CD4-positive, alpha-beta T cell treated with Interleukin-4 for 4 hours (primary cell): ENCODE measurements around the gene HIPK2.

Source experiments
- DNase-seq: peaks from one replicate; pipeline ENCODE4 v3.0.0-alpha.2; 2020

HIPK2 gene

DNA sequence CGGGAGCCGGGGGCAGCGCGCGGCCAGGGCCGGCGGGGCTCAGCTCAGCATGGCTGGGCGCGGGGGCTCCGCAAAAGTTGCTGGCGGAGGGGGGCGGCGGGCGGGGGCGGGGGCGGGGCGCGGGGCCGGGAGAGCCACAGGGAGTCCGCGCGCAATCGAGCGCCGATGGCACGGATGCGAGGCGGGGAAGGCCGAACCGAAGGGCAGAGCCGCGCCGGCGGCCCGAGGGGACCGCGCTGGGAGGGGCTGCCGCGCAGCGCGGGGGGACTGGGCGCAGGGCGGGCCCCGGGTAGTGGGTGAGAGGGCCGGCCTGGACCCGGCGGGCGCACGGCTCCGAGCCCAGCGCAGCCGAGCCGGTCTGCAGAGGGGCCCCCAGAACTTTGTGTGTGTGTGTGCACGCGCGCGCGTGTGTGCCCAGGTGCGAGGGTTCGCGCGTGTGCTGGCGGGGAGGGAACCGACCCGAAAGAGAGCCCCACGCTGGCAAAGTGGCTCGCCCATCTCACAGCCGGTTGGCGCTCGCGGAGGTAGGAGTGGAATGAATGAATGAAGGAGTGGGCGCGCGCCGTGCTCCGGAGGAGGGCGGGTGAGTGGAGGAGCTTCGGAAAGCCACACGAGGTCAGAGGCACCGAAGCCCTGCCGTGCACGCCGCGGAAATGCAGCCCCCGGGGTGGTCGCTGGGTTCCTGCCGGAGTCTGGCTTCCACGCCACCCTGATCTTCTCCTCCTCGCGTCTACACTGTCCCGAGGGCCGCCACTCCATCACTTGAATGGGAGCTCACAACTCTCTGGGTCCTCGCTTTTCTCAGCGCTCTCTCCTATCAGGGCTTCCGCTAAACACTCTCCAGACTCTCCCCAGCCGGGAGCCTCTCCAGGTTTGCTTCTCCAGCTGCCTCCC is at the start of gene HIPK2:
Gene HIPK2 (minus strand): TSS at position 51 of the 894 bp plus-strand sequence. CDS start 375 bp downstream, outside the sequence.
- peak; percentile 65 for DNase-seq

- no peak for DNase-seq
These were observed 49.2 kb upstream of the HIPK2 start for GRCh38 chr7:139827042-139827441.

- DNase-seq = no peak
These were observed 48.0 kb upstream of the HIPK2 start for GRCh38 chr7:139825666-139826290.

- no peak for DNase-seq
These were observed 46.2 kb upstream of the HIPK2 start for GRCh38 chr7:139823959-139824521.

DNA sequence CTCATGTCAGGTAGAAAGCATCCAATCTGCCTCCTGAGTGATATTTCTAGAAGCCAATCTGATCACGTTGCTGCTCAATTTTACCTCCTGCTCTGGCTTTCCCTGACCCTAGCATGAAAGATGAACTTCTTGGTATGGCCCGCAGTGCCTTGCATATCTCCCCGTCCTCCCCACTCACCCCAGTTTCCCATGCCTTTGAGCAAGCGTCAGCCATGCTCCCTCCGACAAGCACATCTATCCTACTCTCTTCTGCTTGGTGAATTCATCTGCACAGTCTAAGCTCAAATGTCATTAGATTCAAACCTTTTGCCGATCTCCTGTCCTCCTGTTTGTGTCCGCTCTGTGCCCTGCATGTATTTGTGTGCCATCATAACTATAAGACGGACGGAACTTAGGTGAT is 45.1 kb upstream of the HIPK2 start:
- DNase-seq = no peak

DNA sequence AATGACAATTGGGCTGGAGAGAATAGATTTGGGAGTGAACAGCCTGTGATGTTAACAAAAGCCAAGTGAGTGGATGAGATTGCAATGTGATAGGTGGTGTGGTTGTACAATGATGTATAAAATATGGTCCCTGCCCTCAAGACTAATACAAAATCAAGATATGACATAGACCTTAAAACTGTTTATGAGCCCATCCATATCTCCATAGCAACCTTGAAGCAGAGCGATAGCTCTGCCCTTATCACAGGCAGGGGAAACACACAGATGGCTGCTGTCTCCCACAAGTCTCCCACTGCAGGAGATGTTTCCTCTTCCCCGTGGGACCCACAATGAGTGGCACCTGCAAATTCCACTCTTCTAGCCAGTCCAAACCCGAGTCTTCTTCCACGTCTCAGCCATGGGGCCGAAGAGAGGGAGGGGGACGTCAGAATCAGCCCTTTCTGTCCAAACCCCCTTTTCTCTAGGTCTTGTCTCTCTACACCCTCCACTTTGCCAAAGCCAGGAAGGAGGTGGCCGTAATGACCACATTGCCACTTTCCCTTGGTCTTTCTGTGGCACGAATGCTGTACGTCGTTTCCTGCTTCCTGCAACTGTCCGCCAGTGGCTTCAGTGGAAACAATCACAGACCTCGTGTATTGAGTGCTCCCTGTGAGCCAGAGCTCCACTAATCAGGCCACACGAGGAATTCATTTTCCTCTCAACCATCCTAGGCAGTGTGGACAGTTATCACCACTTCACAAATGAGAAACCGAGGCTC is 43.7 kb upstream of the HIPK2 start:
- no peak for DNase-seq

- DNase-seq = no peak
These were observed 42.3 kb upstream of the HIPK2 start for GRCh38 chr7:139820089-139820488.

- no peak for DNase-seq
These were observed 39.5 kb upstream of the HIPK2 start for GRCh38 chr7:139817249-139817648.

DNA sequence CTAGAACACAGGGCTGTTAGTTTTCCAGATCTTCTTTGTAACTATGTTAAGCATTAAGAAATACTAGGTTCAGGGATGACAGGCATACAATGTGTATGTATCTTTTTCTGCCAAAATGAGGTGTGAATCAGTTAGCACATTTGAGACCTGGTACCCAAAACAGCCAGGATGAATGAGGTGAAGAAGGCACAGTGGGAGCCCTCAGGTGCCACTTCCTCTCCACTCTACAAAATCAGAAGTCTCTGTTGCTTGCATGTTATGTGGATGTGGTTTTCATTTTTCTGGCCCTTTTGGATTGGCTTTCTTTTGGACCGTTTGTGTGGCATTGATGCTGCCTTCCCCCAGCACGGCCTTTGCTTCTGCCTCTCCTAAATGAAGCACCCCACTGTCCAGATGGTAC is 35.9 kb upstream of the HIPK2 start:
- no peak for DNase-seq

DNA sequence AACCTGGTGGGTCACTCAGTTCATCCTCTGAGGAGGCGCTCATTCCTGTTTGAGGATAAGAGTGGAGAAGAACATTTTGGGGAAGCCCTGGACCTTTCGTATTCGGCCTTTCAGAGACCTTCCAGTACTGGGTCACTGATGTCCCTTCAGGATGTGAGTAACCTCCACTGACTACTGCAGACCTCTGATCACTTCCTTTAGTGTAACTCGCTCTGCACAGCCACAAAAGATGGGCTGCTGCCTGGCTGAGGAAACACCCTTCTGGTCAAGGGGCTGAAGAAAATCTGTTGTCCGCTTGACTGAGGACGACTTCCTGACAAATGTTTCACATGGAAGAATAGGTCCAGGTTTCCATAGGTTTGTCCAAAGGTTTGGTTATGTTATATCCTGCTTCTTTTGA is 35.4 kb upstream of the HIPK2 start:
- DNase-seq = no peak

DNA sequence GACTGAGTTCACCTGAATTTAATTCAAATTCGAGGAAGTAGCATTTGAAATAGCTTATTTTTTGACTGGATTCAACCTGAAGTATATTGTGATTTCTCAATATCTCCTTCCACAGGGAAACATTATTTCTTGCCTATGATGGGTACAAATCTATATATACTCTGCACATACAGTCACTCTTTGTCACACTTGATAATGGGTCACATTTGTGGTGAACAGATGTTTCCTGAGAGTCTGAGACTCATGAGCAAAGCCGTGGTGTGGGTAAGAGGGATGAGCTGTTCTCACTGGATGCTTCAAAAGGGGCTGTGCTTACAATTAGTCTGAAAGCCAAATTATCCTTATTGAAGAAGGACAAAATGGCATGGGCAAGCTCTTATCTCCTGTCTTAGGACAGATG is 33.3 kb upstream of the HIPK2 start:
- no peak for DNase-seq

DNA sequence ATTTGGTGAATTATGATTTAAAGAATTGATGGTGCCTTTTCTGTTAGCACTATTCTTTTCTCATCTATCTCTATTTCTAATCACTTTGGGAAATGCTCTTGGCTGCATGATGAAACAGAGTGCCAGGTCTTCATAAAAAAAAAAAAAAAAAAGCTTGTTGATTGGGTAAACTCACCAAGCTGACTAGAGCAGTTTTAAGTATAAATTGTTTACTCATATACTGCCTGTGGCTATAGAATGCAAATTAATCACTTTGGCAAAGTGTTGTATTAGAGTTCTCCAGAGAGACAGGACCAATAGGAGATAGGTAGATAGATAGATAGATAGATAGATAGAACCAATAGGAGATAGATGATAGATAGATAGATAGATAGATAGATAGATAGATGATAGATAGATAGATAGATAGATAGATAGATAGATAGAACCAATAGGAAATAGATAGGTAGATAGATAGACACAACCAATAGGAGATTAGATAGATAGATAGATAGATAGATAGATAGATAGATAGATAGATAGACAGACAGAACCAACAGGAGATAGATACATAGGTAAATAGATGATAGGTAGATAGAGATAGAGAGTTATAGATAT is 31.1 kb upstream of the HIPK2 start:
- DNase-seq = no peak

- no peak for DNase-seq
These were observed 30.6 kb upstream of the HIPK2 start for GRCh38 chr7:139808427-139808826.

DNA sequence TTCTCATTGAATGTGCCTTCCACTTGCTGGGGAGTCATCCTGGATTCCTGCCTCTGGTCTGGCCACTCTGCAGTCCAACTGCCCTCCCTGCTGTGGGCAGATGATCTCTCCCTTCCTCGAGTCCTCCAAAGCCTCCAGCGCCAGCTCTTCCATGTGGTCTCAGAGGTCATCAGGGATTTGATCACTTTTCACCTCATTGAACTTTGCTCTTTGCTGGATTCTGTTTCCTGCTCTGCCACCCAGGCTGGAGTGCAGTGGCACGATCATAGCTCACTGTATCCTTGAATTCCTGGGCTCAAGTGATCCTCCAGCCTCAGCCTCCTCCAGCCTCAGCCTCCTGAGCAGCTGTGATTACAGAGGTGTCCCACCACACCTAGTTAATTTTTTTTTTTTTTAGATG is 29.2 kb upstream of the HIPK2 start:
- DNase-seq = no peak

DNA sequence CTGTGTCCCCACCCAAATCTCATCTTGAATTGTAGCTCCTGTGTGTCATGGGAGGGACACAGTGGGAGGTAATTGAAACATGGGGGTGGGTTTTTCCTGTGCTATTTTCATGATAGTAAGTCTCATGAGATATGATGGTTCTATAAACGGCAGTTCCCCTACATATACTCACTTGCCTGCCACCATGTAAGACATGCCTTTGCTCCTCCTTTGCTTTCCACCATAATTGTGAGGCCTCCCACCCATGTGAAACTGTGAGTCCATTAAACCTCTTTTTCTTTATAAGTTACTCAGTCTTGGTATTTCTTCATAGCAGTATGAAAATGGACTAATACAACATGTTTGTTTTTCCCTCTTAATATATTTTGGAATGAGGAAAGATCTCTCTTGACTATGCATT is 26.8 kb upstream of the HIPK2 start:
- no peak for DNase-seq

- no peak for DNase-seq
These were observed 21.8 kb upstream of the HIPK2 start for GRCh38 chr7:139799586-139799985.

DNA sequence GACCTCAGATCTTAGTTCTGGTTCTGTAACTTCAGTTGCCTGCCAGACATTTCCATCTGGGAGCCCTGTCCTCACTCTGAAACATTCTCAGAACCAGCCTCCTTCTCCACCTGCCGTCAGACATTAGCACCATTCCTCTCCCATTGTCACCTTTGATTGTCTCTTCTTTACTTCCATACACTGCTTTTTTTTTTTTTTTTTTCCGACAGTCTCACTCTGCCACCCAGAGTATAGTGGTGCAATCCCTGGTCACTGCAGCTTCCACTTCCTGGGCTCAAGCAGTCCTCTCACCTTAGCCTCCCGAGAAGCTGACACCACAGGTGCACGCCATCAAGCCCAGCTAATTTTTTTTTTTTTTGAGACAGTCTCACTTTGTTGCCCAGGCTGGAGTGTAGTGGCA is 21.1 kb upstream of the HIPK2 start:
- DNase-seq = no peak

DNA sequence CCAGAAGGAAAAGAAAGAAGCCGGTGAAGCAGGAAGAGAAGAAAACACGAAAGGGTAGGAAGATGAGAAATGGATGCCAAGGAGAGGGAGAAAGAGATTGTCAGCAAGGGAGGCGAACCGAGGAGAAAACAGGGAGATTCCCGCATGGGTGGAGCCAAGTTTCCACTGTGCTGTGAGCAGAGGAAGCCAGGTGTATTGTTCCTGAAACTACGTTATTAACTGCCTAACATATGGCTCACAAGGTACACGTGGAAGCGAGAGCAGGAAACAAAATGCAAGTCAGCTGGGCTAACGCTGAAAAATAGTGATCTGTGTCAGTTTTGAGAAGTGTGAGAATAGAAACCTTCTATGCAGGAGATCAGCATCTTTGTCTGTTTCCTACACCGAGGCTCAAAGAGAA is 20.4 kb upstream of the HIPK2 start:
- DNase-seq = no peak

- no peak for DNase-seq
These were observed 19.8 kb upstream of the HIPK2 start for GRCh38 chr7:139797607-139798006.

- DNase-seq = no peak
These were observed 13.5 kb upstream of the HIPK2 start for GRCh38 chr7:139791316-139791715.

- DNase-seq = no peak
These were observed 6.8 kb upstream of the HIPK2 start for GRCh38 chr7:139784648-139785047.

DNA sequence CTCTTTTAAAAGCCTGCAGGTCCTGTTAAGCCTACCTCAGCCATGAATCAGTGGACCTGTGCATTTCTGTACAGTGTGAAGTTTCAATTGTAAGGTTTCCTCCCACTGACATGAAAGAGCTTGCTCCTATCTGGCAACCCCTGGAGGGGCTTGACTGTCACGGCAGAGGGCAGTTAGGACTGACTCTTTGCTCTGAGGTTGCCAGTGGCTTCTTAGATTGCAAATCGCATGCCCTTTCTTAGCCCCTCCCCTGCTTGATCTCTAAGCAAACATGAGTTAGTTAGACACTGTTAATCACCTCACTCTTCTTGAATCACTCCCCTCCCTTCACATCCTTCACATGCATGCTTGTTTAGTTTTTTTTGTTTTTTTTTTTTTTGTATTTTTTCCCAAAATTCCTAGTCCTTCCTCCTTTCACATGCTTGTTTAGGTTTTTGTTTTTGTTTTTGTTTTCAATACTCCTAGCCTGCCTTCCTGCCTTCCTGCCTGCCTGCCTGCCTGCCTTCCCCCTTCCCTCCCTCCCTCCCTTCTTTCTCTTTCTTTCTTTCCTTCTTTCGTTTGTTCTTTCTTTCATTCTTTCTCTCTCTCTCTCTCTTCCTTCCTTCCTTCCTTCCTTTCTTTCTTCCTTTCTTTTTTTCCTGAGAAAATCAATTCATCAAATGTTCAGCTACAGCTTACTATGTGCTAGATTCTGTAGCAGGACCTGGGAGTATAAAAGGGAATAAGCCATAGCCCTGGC is 6.0 kb upstream of the HIPK2 start:
- no peak for DNase-seq
